KMS-11 (cell line): ENCODE results near the gene AKAP13.

Experiments used
- H2AFZ ChIP-seq: fragments of 200-600 bp; sonication (generic); 2 replicates; pipeline ENCODE4 v1.6.1; 2016; ENCODE audit warnings: antibody characterized with exemption, mixed run types, low read depth
- H3K27ac ChIP-seq: fragments of 200-600 bp; sonication (generic); 2 replicates; pipeline ENCODE4 v1.6.1; 2016; ENCODE audit warnings: mild to moderate bottlenecking, mixed run types
- H3K27me3 ChIP-seq: fragments of 200-600 bp; sonication (generic); 2 replicates; pipeline ENCODE4 v1.6.1; 2017; ENCODE audit warnings: mild to moderate bottlenecking, low read depth, mixed run types, moderate library complexity; ENCODE audit not compliant: insufficient read depth
- H3K36me3 ChIP-seq: fragments of 200-600 bp; sonication (generic); 2 replicates; pipeline ENCODE4 v1.6.1; 2017; ENCODE audit warnings: mild to moderate bottlenecking, mixed run types; ENCODE audit not compliant: insufficient read depth
- H3K4me1 ChIP-seq: fragments of 200-600 bp; sonication (generic); 2 replicates; pipeline ENCODE4 v1.6.1; 2016; ENCODE audit warnings: mild to moderate bottlenecking, low read depth, mixed run types; ENCODE audit not compliant: poor library complexity, severe bottlenecking
- H3K4me2 ChIP-seq: fragments of 200-600 bp; sonication (generic); 2 replicates; pipeline ENCODE4 v1.7.0; 2016; ENCODE audit warnings: mild to moderate bottlenecking, mixed run types
- H3K4me3 ChIP-seq: fragments of 200-600 bp; sonication (generic); IDR thresholded peaks from 2 replicates; pipeline ENCODE4 v1.6.1; 2017; ENCODE audit warnings: low read depth, low read length, mixed read lengths; ENCODE audit not compliant: insufficient read depth
- H3K79me2 ChIP-seq: fragments of 200-600 bp; sonication (generic); 2 replicates; pipeline ENCODE4 v1.6.1; 2016; ENCODE audit warnings: low read depth, mixed run types; ENCODE audit not compliant: insufficient read depth
- H3K9ac ChIP-seq: fragments of 200-600 bp; sonication (generic); 2 replicates; pipeline ENCODE4 v1.6.1; 2016; ENCODE audit warnings: mild to moderate bottlenecking, mixed run types
- H4K20me1 ChIP-seq: fragments of 200-600 bp; sonication (generic); 2 replicates; pipeline ENCODE4 v1.6.1; 2016; ENCODE audit warnings: mild to moderate bottlenecking, mixed run types; ENCODE audit not compliant: insufficient read depth
- TF ChIP-seq, protein P1 (sequence below): fragments of 200-600 bp; sonication (generic); conservative IDR thresholded peaks from 2 replicates; pipeline ENCODE4 v1.6.1; 2017; ENCODE audit warnings: low read depth, mild to moderate bottlenecking, antibody characterized with exemption, low read length, moderate library complexity, mixed read lengths

AKAP13 gene

DNA sequence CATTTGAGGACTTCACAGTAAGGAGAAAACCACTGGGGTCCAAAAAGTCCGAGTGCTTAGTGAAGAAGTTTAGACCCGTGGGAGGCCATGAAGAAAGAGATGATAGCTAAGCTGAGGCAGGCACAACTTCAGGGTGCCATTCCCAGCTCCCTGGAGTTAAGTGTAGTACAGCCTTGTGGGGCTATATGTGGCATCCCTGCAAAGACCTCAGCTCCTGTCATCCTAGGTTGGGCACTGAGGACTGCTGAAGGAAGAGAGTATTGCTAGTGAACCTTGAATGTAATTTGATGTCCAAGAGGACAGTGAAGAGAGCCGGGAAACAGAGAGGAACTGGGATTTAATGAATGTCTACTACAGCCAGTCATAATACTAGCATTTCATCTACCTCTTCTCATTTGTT is 162.1 kb downstream of the AKAP13 start:
- H3K4me3 ChIP-seq = no peak overlapping the region
- no peak overlapping the region for H3K4me2 ChIP-seq

DNA sequence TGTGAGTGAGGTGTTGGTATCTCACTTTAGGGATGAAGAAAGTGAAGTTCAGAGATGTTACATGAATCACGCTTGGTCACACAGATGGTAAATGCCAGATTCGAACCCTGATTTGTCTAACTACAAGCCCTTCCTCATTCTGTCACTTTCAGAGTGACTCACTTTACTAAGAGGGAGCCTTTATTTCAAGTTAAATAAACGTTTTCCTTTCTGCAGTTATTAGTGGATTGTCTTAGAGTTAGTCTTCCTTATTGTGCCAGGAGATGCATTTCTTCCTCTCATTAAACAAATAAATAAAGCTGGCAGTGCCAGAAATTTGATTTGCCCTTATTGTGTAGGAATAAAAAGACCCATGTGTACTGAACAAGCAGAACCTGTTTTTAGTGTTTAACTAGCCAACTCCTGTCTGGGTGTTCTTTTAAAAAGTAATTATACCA is 162.5 kb downstream of the AKAP13 start:
- H3K4me3 ChIP-seq = no peak overlapping the region
- H3K27ac ChIP-seq = no peak overlapping the region
- no peaks in the 10 kb centered on the region for H3K79me2 ChIP-seq
- no peak overlapping the region for H3K4me2 ChIP-seq
- H3K4me1 ChIP-seq = peaks cover 10% of the 10 kb centered on the region
- no peak overlapping the region for H3K9ac ChIP-seq
- no peak overlapping the region for H2AFZ ChIP-seq
- H4K20me1 ChIP-seq = no peaks in the 10 kb centered on the region
- H3K36me3 ChIP-seq = no peaks in the 10 kb centered on the region
- H3K27me3 ChIP-seq = no peaks in the 10 kb centered on the region
- TF ChIP-seq, protein P1, sequence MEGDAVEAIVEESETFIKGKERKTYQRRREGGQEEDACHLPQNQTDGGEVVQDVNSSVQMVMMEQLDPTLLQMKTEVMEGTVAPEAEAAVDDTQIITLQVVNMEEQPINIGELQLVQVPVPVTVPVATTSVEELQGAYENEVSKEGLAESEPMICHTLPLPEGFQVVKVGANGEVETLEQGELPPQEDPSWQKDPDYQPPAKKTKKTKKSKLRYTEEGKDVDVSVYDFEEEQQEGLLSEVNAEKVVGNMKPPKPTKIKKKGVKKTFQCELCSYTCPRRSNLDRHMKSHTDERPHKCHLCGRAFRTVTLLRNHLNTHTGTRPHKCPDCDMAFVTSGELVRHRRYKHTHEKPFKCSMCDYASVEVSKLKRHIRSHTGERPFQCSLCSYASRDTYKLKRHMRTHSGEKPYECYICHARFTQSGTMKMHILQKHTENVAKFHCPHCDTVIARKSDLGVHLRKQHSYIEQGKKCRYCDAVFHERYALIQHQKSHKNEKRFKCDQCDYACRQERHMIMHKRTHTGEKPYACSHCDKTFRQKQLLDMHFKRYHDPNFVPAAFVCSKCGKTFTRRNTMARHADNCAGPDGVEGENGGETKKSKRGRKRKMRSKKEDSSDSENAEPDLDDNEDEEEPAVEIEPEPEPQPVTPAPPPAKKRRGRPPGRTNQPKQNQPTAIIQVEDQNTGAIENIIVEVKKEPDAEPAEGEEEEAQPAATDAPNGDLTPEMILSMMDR = no peak

More for the DNA sequence above, 162.1 kb downstream of the AKAP13 start:
- Histone ChIP-seq H4K20me1 (no peaks in the 10 kb centered on the region), H3K4me1 (peaks cover 6% of the 10 kb centered on the region), H3K9ac (no peak overlapping the region), H3K27me3 (no peaks in the 10 kb centered on the region), H3K36me3 (no peaks in the 10 kb centered on the region), H3K79me2 (no peaks in the 10 kb centered on the region), H3K27ac (no peak overlapping the region), H2AFZ (no peak overlapping the region)
- TF ChIP-seq, protein P1 = no peak

DNA sequence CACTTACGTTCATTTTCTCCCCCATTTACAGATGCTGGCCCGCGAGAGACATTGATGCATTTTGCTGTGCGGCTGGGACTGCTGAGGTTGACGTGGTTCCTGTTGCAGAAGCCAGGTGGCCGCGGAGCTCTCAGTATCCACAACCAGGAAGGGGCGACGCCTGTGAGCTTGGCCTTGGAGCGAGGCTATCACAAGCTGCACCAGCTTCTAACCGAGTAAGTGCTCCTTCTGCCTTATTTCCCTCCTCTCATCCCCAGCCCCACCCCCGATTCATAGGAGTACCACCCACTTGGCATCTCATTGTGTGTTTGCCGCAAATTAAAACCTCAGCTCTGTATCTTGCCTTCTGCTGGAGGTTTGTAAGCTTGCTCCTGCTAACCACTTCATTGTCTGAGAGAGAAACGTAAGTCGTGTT is 163.3 kb downstream of the AKAP13 start:
- no peak overlapping the region for H3K4me2 ChIP-seq
- no peak overlapping the region for H3K9ac ChIP-seq
- no peak overlapping the region for H3K27ac ChIP-seq
- no peaks in the 10 kb centered on the region for H3K79me2 ChIP-seq
- no peaks in the 10 kb centered on the region for H3K27me3 ChIP-seq
- no peaks in the 10 kb centered on the region for H3K36me3 ChIP-seq
- H4K20me1 ChIP-seq = no peaks in the 10 kb centered on the region
- TF ChIP-seq, protein P1 = no peak
- H2AFZ ChIP-seq = no peak overlapping the region
- no peak overlapping the region for H3K4me3 ChIP-seq
- H3K4me1 ChIP-seq = peaks cover 12% of the 10 kb centered on the region

DNA sequence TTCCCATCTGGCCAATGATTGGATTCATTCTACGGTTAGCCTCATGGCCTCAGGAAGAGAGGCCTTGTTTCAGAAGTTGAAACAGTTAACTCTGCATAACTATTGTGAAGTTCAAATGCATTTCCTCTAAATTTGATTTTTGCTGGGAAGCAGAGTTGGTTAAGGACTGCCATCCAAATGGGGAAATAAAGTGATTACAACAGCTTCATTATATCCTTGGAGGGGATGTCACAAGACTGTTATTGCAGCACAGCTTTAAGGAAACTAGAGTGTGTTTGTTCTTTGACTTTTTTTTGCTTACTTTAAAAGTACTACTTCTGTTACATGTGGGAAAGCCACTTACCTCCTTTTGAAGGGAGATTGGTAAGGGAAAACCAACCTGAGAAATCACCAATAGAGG is 164.8 kb downstream of the AKAP13 start:
- TF ChIP-seq, protein P1 = no peak
- no peaks in the 10 kb centered on the region for H3K79me2 ChIP-seq
- no peak overlapping the region for H3K4me3 ChIP-seq
- no peak overlapping the region for H3K9ac ChIP-seq
- H3K36me3 ChIP-seq = no peaks in the 10 kb centered on the region
- H3K4me2 ChIP-seq = no peak overlapping the region
- H3K4me1 ChIP-seq = peaks cover 12% of the 10 kb centered on the region
- H4K20me1 ChIP-seq = no peaks in the 10 kb centered on the region
- H2AFZ ChIP-seq = no peak overlapping the region
- no peak overlapping the region for H3K27ac ChIP-seq
- H3K27me3 ChIP-seq = no peaks in the 10 kb centered on the region
